HK-2 (cell line): Measurements from ENCODE around the gene INO80E.
"Not testable (repeated sequence)": the region's sequence is repeated elsewhere in the genome, so short reads cannot be mapped to it uniquely, and the experiment has no call there.

Experiments
- DNase-seq: peaks from one replicate; pipeline ENCODE4 v3.0.0-alpha.2; 2018; ENCODE audit not compliant: unreplicated experiment

Gene INO80E

GRCh38 chr16:30009990-30010843 lies 14.2 kb downstream of the INO80E start:
- DNase-seq = no peak

GRCh38 chr16:30010844-30011713 lies 15.0 kb downstream of the INO80E start, which contains the start of gene DOC2A:
TSS of gene DOC2A (minus strand) at chr16:30011027. CDS start at chr16:30010222, 805 bp downstream.
- no peak for DNase-seq

DNA sequence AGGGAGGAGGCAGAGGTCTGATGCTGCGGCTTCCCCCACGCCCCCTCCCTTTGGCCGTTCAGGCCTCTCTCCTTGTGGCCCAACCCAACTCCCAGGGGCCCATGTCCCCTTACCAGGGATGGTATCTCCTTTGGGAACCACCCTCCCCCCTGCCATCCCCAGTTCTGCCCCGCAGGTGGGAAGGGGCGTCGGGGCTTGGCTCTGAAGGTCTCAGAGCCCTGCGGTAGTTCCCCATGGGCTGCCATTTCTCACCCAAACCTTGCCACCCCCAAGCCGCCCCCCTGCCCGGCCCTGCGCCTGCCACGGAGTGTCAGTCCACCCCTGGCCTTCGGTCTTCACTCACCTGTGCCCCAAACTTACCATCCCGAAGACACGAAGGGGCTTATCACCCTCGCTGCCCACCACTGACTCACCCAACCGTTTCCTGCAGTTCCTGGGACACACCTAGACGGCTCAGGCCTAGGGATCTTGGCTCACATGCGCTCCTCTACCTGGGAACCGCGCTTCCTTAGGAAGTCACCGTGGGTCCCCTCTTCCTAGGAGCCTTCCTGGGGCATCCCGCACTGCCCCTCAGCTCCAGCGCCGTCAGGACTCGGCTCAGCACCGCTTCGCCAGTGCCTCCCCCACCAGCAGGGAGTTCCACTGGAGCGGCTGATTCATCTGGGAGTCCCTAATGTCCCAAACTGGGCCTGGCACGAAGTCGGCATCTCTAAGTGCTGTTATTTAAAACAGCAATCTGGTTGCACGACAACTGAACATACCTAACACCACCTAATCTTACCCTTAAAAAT lies 15.9 kb downstream of the INO80E start:
- no peak for DNase-seq

- not testable (repeated sequence) for DNase-seq
Measured at GRCh38 chr16:30012598-30012997, 16.6 kb downstream of the INO80E start.

DNA sequence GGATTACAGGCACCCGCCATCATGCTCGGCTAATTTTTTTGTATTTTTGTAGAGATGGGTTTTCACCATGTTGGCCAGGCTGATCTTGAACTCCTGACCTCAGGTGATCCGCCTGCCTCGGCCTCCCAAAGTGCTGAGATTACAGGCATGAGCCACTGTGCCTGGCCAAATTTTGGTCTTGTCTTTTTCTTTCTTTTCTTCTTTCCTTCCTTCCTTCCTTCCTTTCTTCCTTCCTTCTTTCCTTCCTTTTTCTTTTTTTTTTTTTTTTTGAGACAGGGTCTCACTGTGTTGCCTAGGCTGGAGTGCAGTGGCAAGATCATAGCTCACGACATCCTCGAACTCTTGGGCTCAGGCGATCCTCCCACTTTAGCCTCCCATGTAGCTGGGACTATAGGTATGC lies 19.4 kb downstream of the INO80E start:
- DNase-seq = not testable (repeated sequence)

DNA sequence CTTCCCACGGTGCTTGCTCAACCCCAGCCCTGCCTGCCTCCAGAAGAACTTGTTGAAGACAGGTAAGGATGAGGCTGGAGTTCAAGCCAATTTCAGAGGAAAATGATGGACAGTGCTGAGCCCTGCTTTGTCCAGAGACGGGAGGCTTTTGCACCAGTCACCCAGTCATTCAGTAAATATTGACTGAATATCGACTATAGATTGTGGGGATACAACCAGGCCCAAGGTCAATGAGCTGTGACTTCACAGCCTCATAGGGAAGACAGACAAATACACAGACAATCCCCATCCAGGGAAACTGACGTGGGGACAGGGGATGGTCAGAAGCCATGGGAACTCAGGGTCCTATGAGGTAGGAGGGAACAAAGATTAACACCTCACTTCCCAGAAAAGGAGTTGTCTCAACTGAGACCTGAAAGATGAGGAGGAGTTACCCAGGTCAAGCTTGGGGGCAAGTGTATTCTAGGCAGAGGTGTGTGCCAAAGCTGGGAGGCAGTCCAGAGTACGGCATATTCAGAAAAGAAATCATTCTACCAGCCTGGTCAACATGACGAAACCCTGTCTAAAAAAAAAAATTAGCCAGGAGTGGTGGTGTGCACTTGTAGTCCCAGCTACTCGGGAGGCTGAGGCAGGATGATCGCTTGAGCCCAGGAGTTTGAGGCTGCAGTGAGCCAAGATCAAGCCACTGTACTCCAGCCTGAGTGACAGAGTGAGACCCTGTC lies 20.7 kb downstream of the INO80E start:
- DNase-seq = no peak

GRCh38 chr16:30017277-30017656 lies 21.2 kb downstream of the INO80E start:
- DNase-seq = no peak

DNA sequence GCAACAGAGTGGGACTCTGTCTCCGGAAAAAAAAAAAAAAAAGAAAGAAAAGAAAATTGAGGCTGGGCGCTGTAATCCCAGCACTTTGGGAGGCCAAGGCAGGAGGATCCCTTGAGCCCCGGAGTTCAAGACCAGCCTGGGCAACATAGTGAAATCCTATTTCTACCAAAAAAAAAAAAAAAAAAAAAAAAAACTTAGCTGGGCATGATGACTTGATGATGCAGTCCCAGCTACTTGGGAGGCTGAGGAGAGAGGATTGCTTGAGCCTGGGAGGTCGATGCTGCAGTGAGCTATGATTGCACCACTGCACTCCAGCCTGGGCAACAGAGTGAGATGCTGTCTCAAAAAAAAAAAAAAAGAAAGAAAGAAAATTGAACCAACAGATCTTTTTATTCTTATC lies 21.9 kb downstream of the INO80E start:
- not testable (repeated sequence) for DNase-seq

GRCh38 chr16:30018731-30019158 lies 22.7 kb downstream of the INO80E start:
- DNase-seq = no peak

DNA sequence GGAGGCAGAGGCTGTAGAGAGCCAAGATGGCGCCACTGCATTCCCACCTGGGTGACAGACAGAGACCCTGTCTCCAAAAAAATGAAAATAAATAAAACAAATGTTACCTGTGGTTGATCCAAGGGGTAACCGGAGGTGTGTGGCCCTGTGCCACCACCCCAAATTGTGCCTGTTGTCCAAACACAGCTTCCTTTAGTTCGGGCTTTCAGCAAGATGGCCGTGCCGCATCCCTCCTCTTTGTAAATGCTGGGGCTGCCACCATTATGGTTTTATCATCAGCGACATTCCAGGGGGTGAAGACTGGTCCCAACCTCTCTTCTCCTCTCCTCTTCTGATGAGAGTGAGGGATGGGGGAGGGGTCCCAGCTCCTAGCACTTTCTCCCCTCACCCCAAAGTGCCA lies 26.8 kb downstream of the INO80E start, which contains the start of gene C16orf92:
TSS of gene C16orf92 (plus strand) at position 312 of the 400 bp plus-strand sequence. CDS start 143 bp downstream, outside the sequence.
- no peak for DNase-seq

GRCh38 chr16:30023586-30023985 lies 27.5 kb downstream of the INO80E start:
- no peak for DNase-seq

DNA sequence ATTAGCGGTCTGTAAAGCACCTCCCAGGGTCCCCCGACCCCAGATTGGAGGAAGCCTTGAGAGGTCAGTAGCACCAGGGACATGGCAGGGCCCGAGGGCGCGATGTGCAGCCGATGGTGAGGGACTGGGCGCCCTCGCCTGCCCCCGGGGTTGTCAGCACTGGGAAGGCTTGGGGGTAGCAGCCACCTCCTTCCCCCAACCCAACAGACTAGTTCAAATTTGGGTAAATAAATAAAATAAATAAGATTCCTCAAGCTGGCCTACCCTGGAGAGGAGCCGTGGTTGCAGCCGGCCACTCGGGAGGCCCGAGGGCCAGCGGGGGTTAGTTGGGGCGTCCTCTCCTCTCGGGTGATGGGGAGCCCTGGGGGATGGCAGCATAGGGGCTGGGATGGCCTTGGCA lies 28.4 kb downstream of the INO80E start:
- no peak for DNase-seq

- no peak for DNase-seq
Measured at GRCh38 chr16:30025156-30025555, 29.1 kb downstream of the INO80E start.

- no peak for DNase-seq
Measured at GRCh38 chr16:30025574-30025973, 29.5 kb downstream of the INO80E start.

DNA sequence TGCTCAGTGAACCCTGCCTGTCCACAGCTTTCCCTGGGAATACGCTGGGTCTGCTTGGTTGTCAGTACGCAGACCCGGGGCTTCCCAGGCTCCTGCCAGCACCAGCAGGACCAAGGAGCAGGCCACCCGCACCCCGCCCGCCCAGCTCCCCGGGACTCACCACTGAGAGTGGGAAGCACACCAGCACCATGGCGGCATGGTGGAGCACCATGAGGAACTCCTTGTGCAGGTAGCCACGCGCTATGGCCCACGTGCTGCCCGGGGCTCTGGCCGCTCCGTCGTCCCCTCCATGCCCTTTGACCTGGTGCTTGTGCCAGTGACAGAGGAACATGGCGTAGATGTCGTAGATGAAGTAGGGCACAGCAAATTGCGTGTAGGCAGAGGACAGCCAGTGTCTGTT lies 30.4 kb downstream of the INO80E start:
- no peak for DNase-seq

- DNase-seq = no peak
Measured at GRCh38 chr16:30027588-30028437, 31.8 kb downstream of the INO80E start.

GRCh38 chr16:30028438-30029076 lies 32.5 kb downstream of the INO80E start:
- DNase-seq = no peak

DNA sequence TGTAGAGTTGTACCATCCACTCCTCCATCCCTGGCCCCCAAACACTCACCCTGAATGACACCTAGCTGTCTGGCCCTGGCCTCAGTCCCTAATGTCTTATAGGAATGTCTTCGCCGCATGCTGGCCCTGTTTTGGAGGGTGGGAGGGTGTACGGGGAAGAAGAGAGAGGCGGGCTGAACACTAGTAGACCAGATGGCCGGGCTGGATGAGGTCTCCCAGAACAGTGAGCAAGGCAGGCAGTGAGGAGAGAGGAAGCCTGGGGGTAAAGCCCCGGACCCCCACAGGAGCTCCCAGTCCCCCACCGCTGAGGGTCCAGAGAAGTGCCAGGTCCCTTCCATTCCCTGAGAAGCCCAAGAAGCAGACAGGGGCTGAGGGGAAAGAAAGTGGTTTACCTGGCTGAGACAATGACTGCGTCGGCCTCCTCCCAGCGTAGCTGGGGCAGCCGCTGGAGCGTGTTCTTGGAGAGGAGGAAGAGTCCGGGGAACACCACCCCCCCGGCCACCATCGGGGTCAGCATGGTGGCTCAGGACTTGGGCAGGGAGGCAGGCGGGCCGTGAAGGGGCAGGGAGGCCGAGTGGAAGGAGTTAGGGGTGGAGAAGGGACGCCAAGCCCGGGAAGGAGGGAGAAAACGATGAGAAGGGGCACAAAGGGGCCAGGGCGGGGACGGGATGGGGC lies 34.1 kb downstream of the INO80E start:
- no peak for DNase-seq

GRCh38 chr16:30030841-30031413 lies 34.9 kb downstream of the INO80E start, which contains the start of gene TLCD3B:
TSS of gene TLCD3B (minus strand) at chr16:30031271. CDS start at chr16:30030527, 744 bp downstream.
- no peak for DNase-seq
